Keratinocyte (primary cell): Measurements from ENCODE around the gene GPR39. TPM values are rescaled to one million over a fixed set of nuclear protein-coding genes. Genes with fewer than 3 reads are reported as not detected.

Experiments used
- DNase-seq: peaks from one replicate; pipeline ENCODE4 v3.0.0-alpha.2; 2011; ENCODE audit warnings: low read depth, missing footprints, low spot score
- FAIRE-seq: peaks from 2 replicates; lab custom pipeline; 2011; peaks lifted over from hg19 to GRCh38; lab: Jason Lieb, UNC
- H2AFZ ChIP-seq: 2 replicates; pipeline ENCODE4 v1.6.0; 2012; ENCODE audit warnings: low read length, control low read depth, inconsistent platforms; ENCODE audit not compliant: control insufficient read depth
- H3K27ac ChIP-seq: 2 replicates; pipeline ENCODE4 v1.5.1; 2011; ENCODE audit warnings: low read length; ENCODE audit not compliant: control insufficient read depth, insufficient read depth
- H3K27me3 ChIP-seq: 3 replicates; pipeline ENCODE4 v1.6.0; 2011; ENCODE audit warnings: low read length; ENCODE audit not compliant: control insufficient read depth, insufficient read depth; ENCODE audit errors: extremely low read depth
- H3K36me3 ChIP-seq, 2 experiments: 2 replicates in 1 of 2; 3 replicates in 1 of 2; pipeline ENCODE4 v1.5.1; 2011; ENCODE audit warnings: low read length in 2 of 2, mild to moderate bottlenecking in 1 of 2; ENCODE audit not compliant: control insufficient read depth in 2 of 2, insufficient read depth in 2 of 2; ENCODE audit errors: extremely low read depth in 1 of 2
- H3K4me1 ChIP-seq: 3 replicates; pipeline ENCODE4 v1.5.1; 2011; ENCODE audit warnings: low read length; ENCODE audit not compliant: control insufficient read depth, insufficient read depth; ENCODE audit errors: extremely low read depth
- H3K4me2 ChIP-seq: 3 replicates; pipeline ENCODE4 v1.6.0; 2011; ENCODE audit warnings: low read depth, low read length; ENCODE audit not compliant: control insufficient read depth, insufficient read depth; ENCODE audit errors: extremely low read depth
- H3K4me3 ChIP-seq, 3 experiments: fragments of 200-600 bp in 1 of 3; sonication (generic) in 1 of 3; 2 replicates in 2 of 3; 3 replicates in 1 of 3; pipeline ENCODE4 v1.5.1; 2011 to 2016; ENCODE audit warnings: low read length in 3 of 3, mild to moderate bottlenecking in 3 of 3, control low read depth in 2 of 3, inconsistent platforms in 1 of 3, low read depth in 1 of 3, mixed read lengths in 1 of 3, mixed run types in 1 of 3, moderate library complexity in 1 of 3; ENCODE audit not compliant: control insufficient read depth in 2 of 3, insufficient read depth in 2 of 3; ENCODE audit errors: extremely low read depth in 1 of 3
- H3K79me2 ChIP-seq: 2 replicates; pipeline ENCODE4 v1.6.0; 2012; ENCODE audit warnings: low read length; ENCODE audit not compliant: control insufficient read depth, insufficient read depth
- H3K9ac ChIP-seq: 3 replicates; pipeline ENCODE4 v1.6.0; 2011; ENCODE audit warnings: low read length; ENCODE audit not compliant: control insufficient read depth, insufficient read depth; ENCODE audit errors: extremely low read depth
- H3K9me1 ChIP-seq: 3 replicates; pipeline ENCODE4 v1.6.0; 2011; ENCODE audit warnings: low read length; ENCODE audit not compliant: control insufficient read depth, insufficient read depth; ENCODE audit errors: extremely low read depth
- H3K9me3 ChIP-seq: 2 replicates; pipeline ENCODE4 v1.5.1; 2012; ENCODE audit warnings: low read depth, low read length; ENCODE audit not compliant: control insufficient read depth
- H4K20me1 ChIP-seq: 3 replicates; pipeline ENCODE4 v1.6.0; 2011; ENCODE audit warnings: low read length; ENCODE audit not compliant: control insufficient read depth, insufficient read depth; ENCODE audit errors: extremely low read depth
- CTCF ChIP-seq, 3 experiments: IDR thresholded peaks in 1 of 3; conservative IDR thresholded peaks in 1 of 3; optimal IDR thresholded peaks in 1 of 3; 2 replicates in 2 of 3; 3 replicates in 1 of 3; pipeline versions ENCODE3 to v1.5.1; 2011; ENCODE audit warnings: low read length in 3 of 3, mild to moderate bottlenecking in 3 of 3, moderate library complexity in 2 of 3, control low read depth in 1 of 3, inconsistent platforms in 1 of 3; ENCODE audit not compliant: insufficient read depth in 2 of 3; ENCODE audit errors: extremely low read depth in 1 of 3
- EZH2 ChIP-seq: IDR thresholded peaks from one replicate; pipeline ENCODE4 v1.6.1; 2012; ENCODE audit warnings: inconsistent platforms, mild to moderate bottlenecking, low read length, moderate library complexity
- dilution Hi-C: fragments of 300-500 bp; cut with MboI; formaldehyde crosslinking; loops from one replicate; pipeline ENCODE4 v1.7.0; 2020; ENCODE audit warnings: low sequenced_read_pairs; ENCODE audit not compliant: extremely low pct_ligation_motif_present
- polyA plus RNA-seq, 5 experiments: library from polyadenylated mRNA; depleted of rRNA in 3 of 5; stranded (reverse) in 3 of 5; stranded (forward) in 1 of 5; unstranded in 1 of 5; fragments of >200 nt; gene quantifications; 1 replicate in 1 of 5; 2 replicates in 3 of 5; 3 replicates in 1 of 5; pipeline versions ENCODE4 v1.2.1 to v1.2.3, GENCODE V29; 2011 to 2012; ENCODE audit warnings: missing spikeins in 2 of 5, low read depth in 1 of 5, low replicate concordance in 1 of 5

GPR39 gene
- polyA plus RNA-seq, 1 donor (not counting 4 experiments of a cell fraction or from before 2014, with no cell fraction given), result 4.7 TPM

DNA sequence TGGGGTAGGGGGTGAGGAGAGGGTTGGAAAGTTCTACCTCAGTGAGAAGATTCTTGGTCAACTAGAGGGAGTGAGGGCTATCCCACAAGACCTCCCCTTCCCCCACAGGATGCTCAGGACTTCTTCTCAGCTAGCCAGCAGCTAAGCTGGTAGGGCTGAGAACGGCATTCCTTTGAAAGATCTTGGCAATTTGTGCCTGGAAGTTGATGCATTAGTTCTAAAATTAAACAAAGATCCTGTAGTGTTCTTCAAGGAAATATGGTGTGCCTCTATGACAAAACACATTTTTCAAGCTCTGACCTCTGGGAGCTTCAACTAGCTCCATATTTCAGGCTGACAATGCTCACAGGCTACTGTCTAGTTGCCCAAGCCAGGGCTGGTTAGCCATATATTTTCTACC is 251.1 kb downstream of the GPR39 start:
- Histone ChIP-seq H3K27ac (no peak overlapping the region), H4K20me1 (no peaks in the 10 kb centered on the region), H3K4me3 (no peak overlapping the region), H3K36me3 (no peaks in the 10 kb centered on the region), H3K27me3 (peaks cover 39% of the 10 kb centered on the region), H2AFZ (no peak overlapping the region), H3K79me2 (no peaks in the 10 kb centered on the region), H3K9ac (no peak overlapping the region), H3K9me1 (no peaks in the 10 kb centered on the region), H3K4me1 (peaks cover 27% of the 10 kb centered on the region), H3K9me3 (no peaks in the 10 kb centered on the region), H3K4me2 (no peak overlapping the region)
- no peak for FAIRE-seq
- TF ChIP-seq EZH2 (no peak), CTCF (optimal IDR thresholded peaks at IDR 0.05 in 1 of 3, IDR thresholded peaks at IDR 0.05 in 1 of 3, conservative IDR thresholded peaks at IDR 0.05 in 1 of 3; ENCODE audit: extremely low read depth in 1 of 3, insufficient read depth in 2 of 3, low read length in 3 of 3) (no peak)
- DNase-seq, result no peak
- dilution Hi-C loops, result no loop called here

- Histone ChIP-seq H3K9me1 (no peaks in the 10 kb centered on the region), H3K4me3 (no peak overlapping the region), H4K20me1 (no peaks in the 10 kb centered on the region), H2AFZ (no peak overlapping the region), H3K9me3 (no peaks in the 10 kb centered on the region), H3K9ac (no peak overlapping the region), H3K36me3 (no peaks in the 10 kb centered on the region), H3K4me1 (peaks cover 27% of the 10 kb centered on the region), H3K79me2 (no peaks in the 10 kb centered on the region), H3K27ac (no peak overlapping the region), H3K4me2 (peak overlapping the region; percentile 86), H3K27me3 (peaks cover 39% of the 10 kb centered on the region)
- FAIRE-seq, result no peak
- dilution Hi-C loops, result no loop called here
- no peak for TF ChIP-seq EZH2
- TF ChIP-seq CTCF (optimal IDR thresholded peaks at IDR 0.05 in 1 of 3, IDR thresholded peaks at IDR 0.05 in 1 of 3, conservative IDR thresholded peaks at IDR 0.05 in 1 of 3; ENCODE audit: extremely low read depth in 1 of 3, insufficient read depth in 2 of 3, low read length in 3 of 3), result peak in 1 of 3 experiments; percentile 18
- no peak for DNase-seq
These were observed 251.7 kb downstream of the GPR39 start for GRCh38 chr2:132668189-132668823.
